OCI-LY3 (cell line): ENCODE results near the gene HCFC2.
A peak's percentile ranks its signal among the peaks of the same experiment; 100 is the strongest.

ENCODE experiments used
- H2AFZ ChIP-seq: fragments of 200-600, 300-600 bp; shearing (Covaris generic); 2 replicates; pipeline ENCODE4 v1.6.0; 2014; ENCODE audit warnings: antibody characterized with exemption, low read depth, low read length
- H3K27ac ChIP-seq: fragments of 200-600, 300-600 bp; sonication (generic); 2 replicates; pipeline ENCODE4 v1.5.1; 2014; ENCODE audit warnings: mild to moderate bottlenecking, low read length, moderate library complexity, mixed read lengths
- H3K27me3 ChIP-seq: fragments of 200-600, 300-600 bp; sonication (generic); 2 replicates; pipeline ENCODE4 v1.6.1; 2014; ENCODE audit warnings: low read depth, low read length, mixed read lengths
- H3K36me3 ChIP-seq: fragments of 200-600, 300-600 bp; sonication (generic); replicated peaks from 2 replicates; pipeline ENCODE3; 2014; ENCODE audit warnings: low read depth, low read length, mixed read lengths
- H3K4me1 ChIP-seq: fragments of 300-600, 200-600 bp; sonication (generic); 2 replicates; pipeline ENCODE4 v1.6.1; 2014; ENCODE audit warnings: low read length, mixed read lengths
- H3K4me2 ChIP-seq: fragments of 200-600, 300-600 bp; sonication (generic); 2 replicates; pipeline ENCODE4 v1.6.1; 2014; ENCODE audit warnings: low read length, mixed read lengths
- H3K4me3 ChIP-seq: fragments of 300-600, 200-600 bp; sonication (generic); 2 replicates; pipeline ENCODE4 v1.5.1; 2014; ENCODE audit warnings: antibody characterized with exemption, mild to moderate bottlenecking, low read length, moderate library complexity
- H3K79me2 ChIP-seq: fragments of 300-600, 200-600 bp; shearing (Covaris generic); 2 replicates; pipeline ENCODE4 v1.6.1; 2014; ENCODE audit warnings: mild to moderate bottlenecking, low read length, mixed read lengths
- H3K9ac ChIP-seq: fragments of 300-600, 200-600 bp; shearing (Covaris generic); 2 replicates; pipeline ENCODE4 v1.6.0; 2014; ENCODE audit warnings: mild to moderate bottlenecking, low read length, moderate library complexity
- H3K9me3 ChIP-seq: fragments of 200-600, 300-600 bp; shearing (Covaris generic); 2 replicates; pipeline ENCODE4 v1.6.1; 2014; ENCODE audit warnings: low read length, mixed read lengths; ENCODE audit not compliant: insufficient read depth
- H4K20me1 ChIP-seq: fragments of 200-600, 300-600 bp; sonication (generic); 2 replicates; pipeline ENCODE4 v1.6.1; 2016; ENCODE audit warnings: low read length, mixed read lengths; ENCODE audit not compliant: insufficient read depth
- EZH2phosphoT487 ChIP-seq: fragments of 200-600 bp; shearing (Covaris generic); IDR thresholded peaks from 2 replicates; pipeline ENCODE4 v1.6.1; 2018; ENCODE audit warnings: antibody characterized with exemption, mixed run types, low read depth
- TF ChIP-seq, protein P1 (sequence below): fragments of 200-600, 300-600 bp; sonication (generic); IDR thresholded peaks from 2 replicates; pipeline ENCODE4 v1.5.1; 2014; ENCODE audit warnings: antibody characterized with exemption, low read length, low read depth

Gene HCFC2

DNA sequence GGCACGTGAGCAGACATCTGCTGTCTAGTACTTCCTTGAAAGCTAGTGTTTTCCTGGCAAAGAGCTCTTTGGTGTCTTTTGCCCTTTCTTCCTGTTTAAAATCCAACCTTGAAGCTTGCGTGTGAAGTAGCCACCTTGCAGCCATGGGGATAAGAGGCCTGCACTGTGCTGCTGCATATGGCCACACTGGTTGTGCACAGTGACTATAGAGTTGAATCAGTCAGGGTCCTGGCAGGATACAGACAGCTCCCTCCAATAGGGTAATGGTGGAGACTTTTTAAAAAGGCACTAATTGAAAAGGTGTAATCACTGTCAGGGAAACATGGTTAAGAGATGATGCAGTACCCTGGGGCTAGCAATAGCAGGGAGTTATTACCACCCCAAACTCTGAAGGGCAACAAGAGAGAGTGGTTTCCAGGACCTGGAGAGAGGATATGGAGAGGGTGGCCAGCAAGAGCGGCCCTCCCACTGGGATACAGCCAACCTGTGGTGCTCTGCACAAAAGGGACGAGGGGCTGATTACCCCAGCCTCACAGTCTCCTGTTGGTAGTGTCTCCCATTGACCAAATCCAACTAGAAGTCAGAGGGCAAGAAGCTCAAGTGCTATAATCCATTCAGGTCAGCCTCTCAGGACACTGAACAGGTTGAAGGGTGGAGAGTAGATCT is 9.5 kb upstream of the HCFC2 start:
- Histone ChIP-seq H3K27ac (no peak overlapping the region), H3K79me2 (no peaks in the 10 kb centered on the region), H3K9me3 (no peaks in the 10 kb centered on the region), H3K9ac (no peak overlapping the region), H3K4me3 (no peak overlapping the region), H3K36me3 (no peaks in the 10 kb centered on the region), H3K4me1 (no peaks in the 10 kb centered on the region), H3K27me3 (peaks cover 30% of the 10 kb centered on the region), H3K4me2 (no peak overlapping the region), H2AFZ (no peak overlapping the region), H4K20me1 (no peaks in the 10 kb centered on the region)
- TF ChIP-seq, protein P1, sequence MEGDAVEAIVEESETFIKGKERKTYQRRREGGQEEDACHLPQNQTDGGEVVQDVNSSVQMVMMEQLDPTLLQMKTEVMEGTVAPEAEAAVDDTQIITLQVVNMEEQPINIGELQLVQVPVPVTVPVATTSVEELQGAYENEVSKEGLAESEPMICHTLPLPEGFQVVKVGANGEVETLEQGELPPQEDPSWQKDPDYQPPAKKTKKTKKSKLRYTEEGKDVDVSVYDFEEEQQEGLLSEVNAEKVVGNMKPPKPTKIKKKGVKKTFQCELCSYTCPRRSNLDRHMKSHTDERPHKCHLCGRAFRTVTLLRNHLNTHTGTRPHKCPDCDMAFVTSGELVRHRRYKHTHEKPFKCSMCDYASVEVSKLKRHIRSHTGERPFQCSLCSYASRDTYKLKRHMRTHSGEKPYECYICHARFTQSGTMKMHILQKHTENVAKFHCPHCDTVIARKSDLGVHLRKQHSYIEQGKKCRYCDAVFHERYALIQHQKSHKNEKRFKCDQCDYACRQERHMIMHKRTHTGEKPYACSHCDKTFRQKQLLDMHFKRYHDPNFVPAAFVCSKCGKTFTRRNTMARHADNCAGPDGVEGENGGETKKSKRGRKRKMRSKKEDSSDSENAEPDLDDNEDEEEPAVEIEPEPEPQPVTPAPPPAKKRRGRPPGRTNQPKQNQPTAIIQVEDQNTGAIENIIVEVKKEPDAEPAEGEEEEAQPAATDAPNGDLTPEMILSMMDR, result no peak
- no peak for TF ChIP-seq EZH2phosphoT487

DNA sequence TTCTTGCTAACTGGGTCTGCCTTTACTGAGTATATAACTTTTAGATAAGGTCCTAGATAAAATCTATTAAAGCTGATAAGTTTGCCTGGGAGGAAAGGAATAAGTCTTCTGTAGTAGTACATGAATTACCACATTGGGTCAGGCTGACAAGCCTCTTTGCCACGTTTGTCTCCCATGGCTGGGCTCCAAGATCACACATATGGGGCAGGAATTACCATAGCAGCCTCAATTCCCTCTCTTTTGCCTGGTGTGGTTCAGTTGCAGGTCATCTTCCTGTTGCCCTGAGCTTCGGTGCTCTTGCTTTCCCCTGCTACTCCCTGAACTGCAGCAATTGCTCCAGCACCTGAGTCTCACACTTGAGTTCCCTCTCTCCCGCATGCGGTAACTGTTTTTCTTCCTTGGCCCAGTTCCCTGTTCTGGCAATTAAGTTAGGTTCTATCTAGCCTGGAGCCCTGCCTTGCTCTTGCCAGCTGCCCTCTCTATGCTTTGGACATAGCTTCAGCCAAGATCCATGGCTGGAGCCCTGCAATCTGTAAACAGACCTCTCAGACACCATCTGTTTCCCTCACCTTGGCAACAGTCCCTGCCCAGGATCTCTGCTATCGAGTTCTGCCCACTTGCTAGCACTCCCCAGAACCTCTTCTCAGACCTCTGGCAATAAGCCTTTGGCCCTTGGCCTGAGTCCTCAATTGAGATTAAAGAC is 8.5 kb upstream of the HCFC2 start:
- no peak overlapping the region for H3K27ac ChIP-seq

DNA sequence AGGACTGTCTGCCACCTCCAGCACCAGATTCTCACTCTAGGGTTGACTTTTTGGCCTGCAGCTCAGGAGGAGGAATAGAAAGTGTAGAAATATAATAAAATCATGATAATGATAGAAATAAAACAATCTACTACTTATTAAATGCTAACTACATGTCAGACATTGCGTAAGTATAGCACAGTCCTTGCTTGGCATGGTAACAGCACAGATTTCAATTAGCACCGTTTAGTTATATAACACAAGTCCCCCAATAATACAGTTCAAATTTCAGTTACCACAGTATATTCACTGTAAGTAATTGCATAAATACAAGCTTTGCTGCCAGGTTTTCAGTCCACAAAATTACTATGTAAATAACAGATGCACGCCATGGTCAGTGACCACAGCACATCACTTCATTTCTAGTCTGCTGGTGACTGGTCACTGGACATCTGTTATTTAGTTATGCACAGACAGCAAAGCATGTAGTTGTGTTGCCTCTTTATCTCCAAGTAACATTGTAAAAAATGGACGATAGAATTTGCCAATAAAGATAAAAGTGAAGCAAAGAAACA is 7.8 kb upstream of the HCFC2 start:
- H3K9ac ChIP-seq, result no peak overlapping the region
- H2AFZ ChIP-seq, result no peak overlapping the region
- no peaks in the 10 kb centered on the region for H3K4me1 ChIP-seq
- H3K36me3 ChIP-seq, result no peaks in the 10 kb centered on the region
- H3K9me3 ChIP-seq, result no peaks in the 10 kb centered on the region
- no peaks in the 10 kb centered on the region for H3K79me2 ChIP-seq
- no peak overlapping the region for H3K4me2 ChIP-seq
- H4K20me1 ChIP-seq, result no peaks in the 10 kb centered on the region
- H3K4me3 ChIP-seq, result no peak overlapping the region
- peaks cover 43% of the 10 kb centered on the region for H3K27me3 ChIP-seq
- no peak overlapping the region for H3K27ac ChIP-seq
- TF ChIP-seq, protein P1, result no peak
- TF ChIP-seq EZH2phosphoT487, result no peak

More for the DNA sequence above, 8.5 kb upstream of the HCFC2 start:
- no peak overlapping the region for H3K9ac ChIP-seq
- no peaks in the 10 kb centered on the region for H3K4me1 ChIP-seq
- no peak overlapping the region for H3K4me2 ChIP-seq
- H4K20me1 ChIP-seq, result no peaks in the 10 kb centered on the region
- TF ChIP-seq, protein P1, result no peak
- no peak for TF ChIP-seq EZH2phosphoT487
- H3K9me3 ChIP-seq, result no peaks in the 10 kb centered on the region
- H3K36me3 ChIP-seq, result no peaks in the 10 kb centered on the region
- H3K79me2 ChIP-seq, result no peaks in the 10 kb centered on the region
- no peak overlapping the region for H3K4me3 ChIP-seq
- H3K27me3 ChIP-seq, result peaks cover 40% of the 10 kb centered on the region
- H2AFZ ChIP-seq, result no peak overlapping the region

DNA sequence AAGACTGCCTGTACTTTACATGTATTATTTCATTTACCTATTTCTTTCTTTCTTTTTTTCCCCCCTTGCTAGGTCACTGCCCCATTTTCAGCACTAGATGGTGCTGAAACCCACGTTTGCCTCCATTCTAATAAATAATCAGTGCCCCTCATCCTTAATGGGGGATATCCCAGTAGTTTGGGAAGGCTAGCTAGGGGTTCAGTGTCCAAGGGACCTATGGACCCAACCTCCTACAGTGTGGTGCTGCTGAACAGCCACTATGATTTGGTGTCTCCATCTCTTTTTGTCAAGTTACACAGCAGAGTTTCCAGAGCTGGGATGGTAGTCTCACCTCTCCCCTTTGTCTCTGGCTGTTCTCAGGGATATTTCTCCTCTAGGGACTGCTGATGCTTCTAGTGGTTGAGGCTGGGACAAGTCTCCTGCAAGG is 6.5 kb upstream of the HCFC2 start:
- TF ChIP-seq, protein P1, result peak; percentile 84
- no peak for TF ChIP-seq EZH2phosphoT487
- no peaks in the 10 kb centered on the region for H3K9me3 ChIP-seq
- H3K4me1 ChIP-seq, result no peaks in the 10 kb centered on the region
- H2AFZ ChIP-seq, result no peak overlapping the region
- no peak overlapping the region for H3K27ac ChIP-seq
- H3K4me3 ChIP-seq, result no peak overlapping the region
- no peaks in the 10 kb centered on the region for H3K36me3 ChIP-seq
- no peaks in the 10 kb centered on the region for H4K20me1 ChIP-seq
- no peak overlapping the region for H3K4me2 ChIP-seq
- H3K79me2 ChIP-seq, result no peaks in the 10 kb centered on the region
- H3K9ac ChIP-seq, result no peak overlapping the region
- peaks cover 39% of the 10 kb centered on the region for H3K27me3 ChIP-seq
